Upper lobe of left lung (tissue), 6 donors: ENCODE data around the gene MYO18B. TPM values are rescaled to one million over a fixed set of nuclear protein-coding genes. Genes with fewer than 3 reads are reported as not detected.

ENCODE experiments used
- ATAC-seq, 2 donors: fragments of 200-7000 bp; cut with Tn5 transposase; one replicate each; pipeline ENCODE4 v1.9.1; 2022; ENCODE audit warnings: mild to moderate bottlenecking in 2 of 2, moderate library complexity in 2 of 2; ENCODE audit not compliant: low FRiP score in 2 of 2
- DNase-seq, 2 donors: peaks; one replicate each; pipeline ENCODE4 v3.0.0-alpha.2; 2019 to 2020
- H3K27ac ChIP-seq, 4 donors: fragments of 200-600 bp; sonication (generic); one replicate each; pipeline ENCODE4 v1.5.1; 2016 to 2019
- H3K27me3 ChIP-seq, 4 donors: fragments of 200-600 bp; sonication (generic); one replicate each; pipeline ENCODE4 v1.5.1; 2017 to 2019
- H3K36me3 ChIP-seq, 4 donors: fragments of 200-600 bp; sonication (generic); one replicate each; pipeline ENCODE4 v1.5.1; 2016 to 2019
- H3K4me1 ChIP-seq, 4 donors: fragments of 200-600 bp; sonication (generic); one replicate each; pipeline ENCODE4 v1.5.1; 2018 to 2019
- H3K4me3 ChIP-seq, 4 donors: fragments of 200-600 bp; sonication (generic); one replicate each; pipeline ENCODE4 v1.5.1; 2017 to 2019; ENCODE audit warnings: mild to moderate bottlenecking in 2 of 4, moderate library complexity in 1 of 4
- H3K9me3 ChIP-seq, 4 donors: fragments of 200-600 bp; sonication (generic); one replicate each; pipeline ENCODE4 v1.5.1; 2018 to 2019
- EP300 ChIP-seq, 4 donors: sonication (generic); formaldehyde crosslinking; IDR thresholded peaks; one replicate each; pipeline ENCODE4 v1.5.1; 2017; ENCODE audit warnings: antibody characterized with exemption in 4 of 4, control low read depth in 2 of 4
- POLR2A ChIP-seq, 4 donors: fragments of 450-650 bp; IDR thresholded peaks; one replicate each; pipeline ENCODE4 v1.5.1; 2016 to 2017; ENCODE audit warnings: antibody characterized with exemption in 4 of 4, mild to moderate bottlenecking in 2 of 4
- POLR2AphosphoS5 ChIP-seq, 2 donors: sonication (generic); formaldehyde crosslinking; IDR thresholded peaks; one replicate each; pipeline ENCODE4 v1.5.1; 2017; ENCODE audit warnings: antibody characterized with exemption in 2 of 2
- WGBS, 2 donors: methylation state at CpG; one replicate each; pipeline ENCODE4 v1.1.5; 2017 to 2018; 5-methylcytosine and 5-hydroxymethylcytosine counted together
- total RNA-seq, 6 donors: library from RNA; depleted of rRNA in 4 of 6; stranded (reverse); fragments of >200 nt in 4 of 6; gene quantifications; one replicate each; pipeline versions ENCODE4 v1.1.0 to v1.2.1, GENCODE V29; 2016 to 2021
- TF ChIP-seq, protein P1 (sequence below), 6 experiments: fragments of 450-650 bp in 4 of 6; fragments of 200-600 bp in 2 of 6; sonication (generic) in 2 of 6; IDR thresholded peaks; one replicate each; pipeline ENCODE4 v1.5.1; 2016 to 2019; ENCODE audit warnings: antibody characterized with exemption in 6 of 6
- donor health status: DM: no; HTN: no; CAD: no; lungs with moderate emphysema.
- donor health status: DM: no; HTN: yes; CAD: no; lungs with severe emphysema.

The MYO18B gene
- total RNA-seq, 6 donors from 2014 or later, result 0.09 to 1.3 (median 0.17) TPM; not detected in 3

DNA sequence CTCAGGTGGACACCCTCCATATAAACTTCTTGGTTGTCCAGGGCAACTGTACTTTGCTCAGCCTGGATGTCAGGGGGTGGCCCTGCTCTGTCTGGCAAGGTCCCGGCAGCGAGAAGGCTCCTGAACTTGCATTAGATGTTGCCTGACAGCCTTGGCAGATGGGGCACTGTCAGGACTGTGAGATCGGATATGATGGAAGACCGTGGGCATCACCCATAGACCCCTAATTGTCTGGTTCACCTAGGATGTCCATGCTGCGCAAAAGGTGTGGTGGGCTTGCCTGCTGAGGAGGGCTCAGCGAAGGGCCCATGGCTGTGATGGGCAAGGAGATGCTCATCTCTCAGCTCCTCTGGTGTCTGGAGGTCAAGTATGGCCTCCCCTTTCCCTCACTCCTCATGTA is 62.7 kb downstream of the MYO18B start:
- TF ChIP-seq, protein P1, sequence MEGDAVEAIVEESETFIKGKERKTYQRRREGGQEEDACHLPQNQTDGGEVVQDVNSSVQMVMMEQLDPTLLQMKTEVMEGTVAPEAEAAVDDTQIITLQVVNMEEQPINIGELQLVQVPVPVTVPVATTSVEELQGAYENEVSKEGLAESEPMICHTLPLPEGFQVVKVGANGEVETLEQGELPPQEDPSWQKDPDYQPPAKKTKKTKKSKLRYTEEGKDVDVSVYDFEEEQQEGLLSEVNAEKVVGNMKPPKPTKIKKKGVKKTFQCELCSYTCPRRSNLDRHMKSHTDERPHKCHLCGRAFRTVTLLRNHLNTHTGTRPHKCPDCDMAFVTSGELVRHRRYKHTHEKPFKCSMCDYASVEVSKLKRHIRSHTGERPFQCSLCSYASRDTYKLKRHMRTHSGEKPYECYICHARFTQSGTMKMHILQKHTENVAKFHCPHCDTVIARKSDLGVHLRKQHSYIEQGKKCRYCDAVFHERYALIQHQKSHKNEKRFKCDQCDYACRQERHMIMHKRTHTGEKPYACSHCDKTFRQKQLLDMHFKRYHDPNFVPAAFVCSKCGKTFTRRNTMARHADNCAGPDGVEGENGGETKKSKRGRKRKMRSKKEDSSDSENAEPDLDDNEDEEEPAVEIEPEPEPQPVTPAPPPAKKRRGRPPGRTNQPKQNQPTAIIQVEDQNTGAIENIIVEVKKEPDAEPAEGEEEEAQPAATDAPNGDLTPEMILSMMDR (IDR thresholded peaks at IDR 0.05), result no peak
- no peak for TF ChIP-seq POLR2AphosphoS5 (IDR thresholded peaks at IDR 0.05)
- no peak for TF ChIP-seq POLR2A (IDR thresholded peaks at IDR 0.05)
- no peak for TF ChIP-seq EP300 (IDR thresholded peaks at IDR 0.05)
- Histone ChIP-seq H3K27ac (no peak overlapping the region), H3K4me1 (no peaks in the 10 kb centered on the region), H3K9me3 (peaks cover 0 to 6% (median 0%) of the 10 kb centered on the region in 4 donors), H3K27me3 (no peaks in the 10 kb centered on the region), H3K36me3 (no peaks in the 10 kb centered on the region), H3K4me3 (no peak overlapping the region)
- ATAC-seq, result no peak
- 70 to 94% methylated on average over 2 to 6 of the region's 6 CpGs for WGBS, 2 donors
- no peak for DNase-seq

DNA sequence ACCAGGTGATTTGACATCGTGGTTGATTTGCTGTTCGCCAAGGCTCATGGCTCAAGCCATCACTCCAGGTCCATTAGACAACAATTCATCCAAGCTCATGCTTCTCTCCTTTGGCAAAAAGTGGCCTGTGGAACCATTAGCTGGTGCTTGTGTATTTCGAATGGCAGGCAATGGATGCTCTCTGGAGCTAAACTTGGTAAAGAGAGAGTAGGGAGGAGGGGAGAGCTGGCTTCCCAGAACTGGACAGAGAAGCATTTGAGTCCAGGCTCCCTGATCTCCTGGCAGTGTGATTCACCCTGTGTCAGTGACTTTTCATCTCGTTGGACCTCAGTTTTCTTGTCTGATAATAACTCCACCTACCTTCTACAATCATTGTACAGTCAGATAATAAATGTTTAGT is 64.6 kb downstream of the MYO18B start:
- no peaks in the 10 kb centered on the region for H3K36me3 ChIP-seq
- no peak overlapping the region for H3K4me3 ChIP-seq
- DNase-seq, result no peak
- H3K4me1 ChIP-seq, result no peaks in the 10 kb centered on the region
- no peak overlapping the region for H3K27ac ChIP-seq
- H3K9me3 ChIP-seq, result peaks cover 0 to 6% (median 0%) of the 10 kb centered on the region in 4 donors
- H3K27me3 ChIP-seq, result no peaks in the 10 kb centered on the region
- no peak for ATAC-seq
- 64 to 65% methylated on average over 4 of the region's 4 CpGs for whole genome bisulfite sequencing, 2 donors
- TF ChIP-seq, protein P1 (IDR thresholded peaks at IDR 0.05), result no peak
- TF ChIP-seq POLR2AphosphoS5 (IDR thresholded peaks at IDR 0.05), result no peak
- no peak for TF ChIP-seq EP300 (IDR thresholded peaks at IDR 0.05)
- TF ChIP-seq POLR2A (IDR thresholded peaks at IDR 0.05), result no peak

DNA sequence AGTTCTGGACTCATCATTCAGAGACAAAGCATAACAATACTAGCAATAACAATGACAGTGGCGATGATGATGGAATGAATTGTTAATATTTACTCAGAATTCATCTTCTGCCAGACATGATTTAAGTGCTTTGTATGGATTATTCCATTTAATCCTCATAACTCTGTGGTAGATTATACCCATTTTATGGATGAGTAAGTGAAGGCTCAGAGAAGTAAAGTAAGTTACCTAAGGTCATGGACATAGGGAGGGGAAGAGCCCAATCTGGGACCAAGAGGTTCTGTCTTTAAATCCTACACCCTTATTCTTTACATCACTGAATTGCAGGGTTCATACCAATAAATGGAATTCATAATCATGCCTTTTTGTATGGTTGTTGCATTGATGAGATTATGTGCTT is 72.7 kb downstream of the MYO18B start:
- 69 to 84% methylated on average over 1 of the region's 1 CpG for WGBS, 2 donors
- ATAC-seq, result no peak

DNA sequence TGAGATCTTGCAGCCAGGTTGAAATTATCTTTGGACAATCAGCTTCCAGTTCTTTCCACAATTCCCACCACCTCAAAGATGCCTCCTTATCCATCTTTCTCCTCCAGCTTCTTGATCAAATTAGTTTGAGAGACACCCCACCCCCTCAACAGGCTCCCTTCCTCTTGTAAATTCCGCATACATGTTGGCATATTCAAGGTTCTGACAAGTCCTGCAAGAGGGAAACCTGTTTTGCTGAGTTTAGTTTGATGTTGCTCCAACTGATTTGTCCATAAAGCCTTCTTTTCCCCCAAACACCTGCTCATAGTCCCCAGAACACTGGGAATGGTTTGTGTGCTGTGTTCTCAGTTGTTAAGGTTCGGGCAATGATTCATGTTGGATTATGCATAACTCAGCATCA is 73.6 kb downstream of the MYO18B start:
- Histone ChIP-seq H3K27me3 (no peaks in the 10 kb centered on the region), H3K4me3 (no peak overlapping the region), H3K36me3 (no peaks in the 10 kb centered on the region), H3K9me3 (no peaks in the 10 kb centered on the region), H3K27ac (no peak overlapping the region), H3K4me1 (no peaks in the 10 kb centered on the region)
- TF ChIP-seq POLR2A (IDR thresholded peaks at IDR 0.05) (no peak), POLR2AphosphoS5 (IDR thresholded peaks at IDR 0.05) (no peak), EP300 (IDR thresholded peaks at IDR 0.05) (no peak)
- TF ChIP-seq, protein P1 (IDR thresholded peaks at IDR 0.05), result no peak
- 72 to 76% methylated on average over 2 of the region's 2 CpGs for WGBS, 2 donors
- ATAC-seq (no peak), DNase-seq (no peak)

More for the DNA sequence above, 72.7 kb downstream of the MYO18B start:
- Histone ChIP-seq H3K4me1 (no peaks in the 10 kb centered on the region), H3K27me3 (no peaks in the 10 kb centered on the region), H3K4me3 (no peak overlapping the region), H3K27ac (no peak overlapping the region), H3K9me3 (no peaks in the 10 kb centered on the region), H3K36me3 (no peaks in the 10 kb centered on the region)
- no peak for TF ChIP-seq POLR2A (IDR thresholded peaks at IDR 0.05)
- no peak for TF ChIP-seq EP300 (IDR thresholded peaks at IDR 0.05)
- TF ChIP-seq POLR2AphosphoS5 (IDR thresholded peaks at IDR 0.05), result no peak
- TF ChIP-seq, protein P1 (IDR thresholded peaks at IDR 0.05), result no peak
- no peak for DNase-seq

DNA sequence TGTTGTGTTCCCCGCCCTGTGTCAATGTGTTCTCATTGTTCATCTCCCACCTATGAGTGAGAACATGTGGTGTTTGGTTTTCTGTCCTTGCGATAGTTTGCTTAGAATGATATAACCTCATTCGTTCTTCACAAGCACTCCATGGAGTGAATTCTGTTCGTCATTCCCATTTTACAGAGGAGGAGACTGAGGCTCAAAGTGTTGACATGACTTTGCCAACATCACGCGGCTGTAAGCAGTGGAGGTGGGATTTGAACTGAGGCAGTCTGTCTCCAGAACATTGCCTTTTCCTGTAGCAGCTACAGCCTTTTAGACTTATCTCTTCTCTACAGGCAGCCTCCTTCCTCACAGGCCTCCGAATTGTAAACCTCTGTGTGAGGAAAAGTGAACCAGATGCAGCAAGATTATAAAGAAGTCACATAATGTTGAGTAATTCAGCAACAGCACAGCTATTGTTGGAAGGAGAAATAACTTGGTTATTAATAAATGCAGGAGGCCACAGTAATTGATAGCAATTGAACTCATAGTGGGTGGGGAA is 74.6 kb downstream of the MYO18B start:
- ATAC-seq, result no peak
- no peak for DNase-seq
- Histone ChIP-seq H3K4me3 (no peak overlapping the region), H3K27ac (no peak overlapping the region), H3K9me3 (no peaks in the 10 kb centered on the region), H3K36me3 (no peaks in the 10 kb centered on the region), H3K4me1 (no peaks in the 10 kb centered on the region), H3K27me3 (no peaks in the 10 kb centered on the region)
- 68 to 75% methylated on average over 7 of the region's 7 CpGs for WGBS, 2 donors
- TF ChIP-seq, protein P1 (IDR thresholded peaks at IDR 0.05), result no peak
